Measurements from ENCODE around the gene NME4. TPM values are rescaled to one million over a fixed set of nuclear protein-coding genes. Genes with fewer than 3 reads are reported as not detected.
"Not testable (repeated sequence)": the region's sequence is repeated elsewhere in the genome, so short reads cannot be mapped to it uniquely, and the experiment has no call there.

The NME4 gene
- total RNA-seq, 2 experiments from 2014 or later: 25.0 TPM

DNA sequence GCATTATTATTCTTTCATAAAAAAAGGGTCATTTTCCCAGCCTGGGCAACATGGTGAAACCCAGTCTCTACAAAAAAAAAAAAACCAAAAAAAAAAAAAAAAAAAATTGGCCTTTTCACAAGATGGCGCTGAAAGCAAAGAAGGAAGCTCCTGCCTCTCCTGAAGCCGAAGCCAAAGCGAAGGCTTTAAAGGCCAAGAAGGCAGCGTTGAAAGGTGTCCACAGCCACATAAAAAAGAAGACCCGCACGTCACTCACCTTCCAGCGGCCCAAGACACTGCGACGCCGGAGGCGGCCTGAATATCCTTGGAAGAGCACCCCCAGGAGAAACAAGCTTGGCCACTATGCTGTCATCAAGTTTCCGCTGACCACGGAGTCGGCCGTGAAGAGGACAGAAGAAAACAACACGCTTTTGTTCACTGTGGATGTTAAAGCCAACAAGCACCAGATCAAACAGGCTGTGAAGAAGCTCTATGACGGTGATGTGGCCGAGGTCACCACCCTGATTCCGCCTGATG, 10.3 kb upstream of the NME4 start:
- no peak overlapping the region for H2AFZ ChIP-seq (ENCODE audit: low read length)
- POLR2A ChIA-PET: no interaction called here

DNA sequence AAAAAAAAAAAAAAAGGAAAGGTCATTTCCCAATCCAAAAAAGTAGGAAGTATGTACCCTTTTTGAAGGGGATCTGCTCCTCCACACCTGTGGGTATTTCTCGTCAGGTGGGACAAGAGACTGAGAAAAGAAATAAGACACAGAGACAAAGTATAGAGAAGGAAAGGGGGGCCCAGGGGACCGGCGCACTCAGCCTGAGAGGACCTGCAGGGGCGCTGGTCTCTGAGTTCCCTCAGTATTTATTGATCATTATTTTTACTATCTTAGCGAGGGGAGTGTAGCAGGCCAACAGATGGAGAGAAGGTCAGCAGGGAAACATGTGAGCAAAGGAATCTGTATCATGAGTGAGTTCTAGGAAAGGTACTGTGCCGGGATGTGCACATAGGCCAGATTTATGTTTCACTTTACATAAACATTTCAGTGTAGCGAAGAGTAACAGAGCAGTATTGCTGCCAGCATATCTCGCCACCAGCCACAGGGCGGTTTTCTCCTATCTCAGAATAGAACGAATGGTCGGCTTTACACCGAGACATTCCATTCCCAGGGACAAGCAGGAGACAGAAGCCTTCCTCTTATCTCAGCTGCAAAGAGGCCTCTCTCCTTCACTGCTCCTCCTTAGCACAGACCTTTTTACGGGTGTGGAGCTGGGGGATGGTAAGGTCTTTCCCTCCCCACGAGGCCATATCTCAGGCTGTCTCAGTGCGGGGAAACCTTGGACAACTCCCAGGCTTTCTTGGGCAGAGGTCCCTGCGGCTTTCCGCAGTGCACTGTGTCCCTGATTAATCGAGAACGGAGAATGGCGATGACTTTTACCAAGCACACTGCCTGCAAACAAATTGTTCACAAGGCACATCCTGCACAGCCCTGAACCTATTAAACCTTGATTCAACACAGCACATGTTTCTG, 9.0 kb upstream of the NME4 start:
- peaks cover 13% of the 10 kb centered on the region for H3K4me1 ChIP-seq (ENCODE audit: insufficient read depth, low read length, poor library complexity, severe bottlenecking)
- H3K4me3 ChIP-seq (ENCODE audit: low read depth, low read length, poor library complexity, severe bottlenecking); BruUV-seq (replicated peaks); H3K4me2 ChIP-seq (ENCODE audit: low read length); H3K79me2 ChIP-seq (ENCODE audit: insufficient read depth, low read depth, low read length); H3K9me2 ChIP-seq (ENCODE audit: insufficient read depth, low read length); H3K9me3 ChIP-seq (ENCODE audit: low read length); H3K27ac ChIP-seq (ENCODE audit: low read depth, low read length, poor library complexity, severe bottlenecking); H2AFZ ChIP-seq (ENCODE audit: low read length); intact Hi-C loops (cut with micrococcal nuclease; ENCODE audit: unreplicated experiment); DNase-seq (ENCODE audit: low spot score); H3K36me3 ChIP-seq (ENCODE audit: insufficient read depth, low read length); H4K20me1 ChIP-seq (ENCODE audit: insufficient read depth, low read length); CTCF ChIA-PET (ENCODE audit: unreplicated experiment); POLR2A ChIA-PET: not testable (repeated sequence)

More for the DNA sequence above, 10.3 kb upstream of the NME4 start:
- H3K27ac ChIP-seq (ENCODE audit: low read depth, low read length, poor library complexity, severe bottlenecking): no peak overlapping the region
- H3K9me3 ChIP-seq (ENCODE audit: low read length): no peaks in the 10 kb centered on the region
- no peaks in the 10 kb centered on the region for H3K36me3 ChIP-seq (ENCODE audit: insufficient read depth, low read length)
- no peaks in the 10 kb centered on the region for H3K79me2 ChIP-seq (ENCODE audit: insufficient read depth, low read depth, low read length)
- no peak for TF ChIP-seq EZH2phosphoT487 (IDR thresholded peaks at IDR 0.05; ENCODE audit: borderline replicate concordance, low read depth, low read length)
- TF ChIP-seq, protein P1, sequence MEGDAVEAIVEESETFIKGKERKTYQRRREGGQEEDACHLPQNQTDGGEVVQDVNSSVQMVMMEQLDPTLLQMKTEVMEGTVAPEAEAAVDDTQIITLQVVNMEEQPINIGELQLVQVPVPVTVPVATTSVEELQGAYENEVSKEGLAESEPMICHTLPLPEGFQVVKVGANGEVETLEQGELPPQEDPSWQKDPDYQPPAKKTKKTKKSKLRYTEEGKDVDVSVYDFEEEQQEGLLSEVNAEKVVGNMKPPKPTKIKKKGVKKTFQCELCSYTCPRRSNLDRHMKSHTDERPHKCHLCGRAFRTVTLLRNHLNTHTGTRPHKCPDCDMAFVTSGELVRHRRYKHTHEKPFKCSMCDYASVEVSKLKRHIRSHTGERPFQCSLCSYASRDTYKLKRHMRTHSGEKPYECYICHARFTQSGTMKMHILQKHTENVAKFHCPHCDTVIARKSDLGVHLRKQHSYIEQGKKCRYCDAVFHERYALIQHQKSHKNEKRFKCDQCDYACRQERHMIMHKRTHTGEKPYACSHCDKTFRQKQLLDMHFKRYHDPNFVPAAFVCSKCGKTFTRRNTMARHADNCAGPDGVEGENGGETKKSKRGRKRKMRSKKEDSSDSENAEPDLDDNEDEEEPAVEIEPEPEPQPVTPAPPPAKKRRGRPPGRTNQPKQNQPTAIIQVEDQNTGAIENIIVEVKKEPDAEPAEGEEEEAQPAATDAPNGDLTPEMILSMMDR (conservative IDR thresholded peaks at IDR 0.05; ENCODE audit: low read length): peak; percentile 54; the same call in 1 of the 2 replicates
- peaks cover 13% of the 10 kb centered on the region for H3K4me1 ChIP-seq (ENCODE audit: insufficient read depth, low read length, poor library complexity, severe bottlenecking)
- H3K4me3 ChIP-seq (ENCODE audit: low read depth, low read length, poor library complexity, severe bottlenecking): no peak overlapping the region
- intact Hi-C loops (cut with micrococcal nuclease; ENCODE audit: unreplicated experiment): no loop called here
- no peak for DNase-seq (ENCODE audit: low spot score)
- H3K4me2 ChIP-seq (ENCODE audit: low read length): no peak overlapping the region
- BruUV-seq (replicated peaks): TSS peak; percentile 47
- no peaks in the 10 kb centered on the region for H3K9me2 ChIP-seq (ENCODE audit: insufficient read depth, low read length)
- no peaks in the 10 kb centered on the region for H4K20me1 ChIP-seq (ENCODE audit: insufficient read depth, low read length)
- CTCF ChIA-PET (ENCODE audit: unreplicated experiment): no interaction called here

DNA sequence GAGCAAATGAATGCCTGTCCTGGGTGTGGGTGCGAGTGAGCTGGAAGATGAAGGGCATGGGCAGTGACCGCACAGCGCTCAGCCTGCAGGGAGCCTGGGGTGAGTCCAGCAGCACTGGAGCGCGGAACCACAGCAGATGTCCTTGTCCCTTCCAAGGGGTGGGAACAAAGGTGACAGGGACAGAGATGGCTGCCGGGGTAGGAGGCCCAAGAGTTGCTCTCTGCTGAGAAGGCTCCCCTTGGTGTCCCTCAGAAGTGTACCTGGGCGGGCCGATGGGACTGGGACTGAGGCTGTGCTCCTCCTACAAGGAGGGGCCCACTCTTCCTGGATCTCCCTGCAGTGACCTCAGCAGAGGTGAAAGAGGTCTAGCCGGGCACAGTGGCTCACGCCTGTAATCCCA, 7.6 kb upstream of the NME4 start:
- no peak overlapping the region for H3K4me2 ChIP-seq (ENCODE audit: low read length)
- H3K4me1 ChIP-seq (ENCODE audit: insufficient read depth, low read length, poor library complexity, severe bottlenecking): peaks cover 4% of the 10 kb centered on the region
- H3K9me3 ChIP-seq (ENCODE audit: low read length): peaks cover 5% of the 10 kb centered on the region
- no peak overlapping the region for H3K27ac ChIP-seq (ENCODE audit: low read depth, low read length, poor library complexity, severe bottlenecking)
- no peak overlapping the region for H3K4me3 ChIP-seq (ENCODE audit: low read depth, low read length, poor library complexity, severe bottlenecking)
- H4K20me1 ChIP-seq (ENCODE audit: insufficient read depth, low read length): no peaks in the 10 kb centered on the region
- peaks cover 5% of the 10 kb centered on the region; the same call in 1 of the 2 replicates for H3K36me3 ChIP-seq (ENCODE audit: insufficient read depth, low read length)
- POLR2A ChIA-PET: no interaction called here
- TF ChIP-seq, protein P1 (conservative IDR thresholded peaks at IDR 0.05; ENCODE audit: low read length): no peak
- no peak for TF ChIP-seq EZH2phosphoT487 (IDR thresholded peaks at IDR 0.05; ENCODE audit: borderline replicate concordance, low read depth, low read length)
- DNase-seq (ENCODE audit: low spot score): no peak
- H3K79me2 ChIP-seq (ENCODE audit: insufficient read depth, low read depth, low read length): no peaks in the 10 kb centered on the region
- H3K9me2 ChIP-seq (ENCODE audit: insufficient read depth, low read length): no peaks in the 10 kb centered on the region
- no peak overlapping the region for H2AFZ ChIP-seq (ENCODE audit: low read length)
- intact Hi-C loops (cut with micrococcal nuclease; ENCODE audit: unreplicated experiment): no loop called here
- CTCF ChIA-PET (ENCODE audit: unreplicated experiment): no interaction called here
- BruUV-seq (replicated peaks): no TSS peak

Measured in OCI-LY7 (cell line).